Neural progenitor cell (in vitro differentiated cells): ENCODE measurements around the gene ENPP6.

Experiments
- CTCF ChIP-seq: fragments of 200-600 bp; sonication (generic); IDR thresholded peaks from 2 replicates; pipeline ENCODE4 v1.5.1; 2017; ENCODE audit warnings: antibody characterized with exemption, mild to moderate bottlenecking
- EZH2 ChIP-seq: fragments of 200-600 bp; sonication (generic); IDR thresholded peaks from 2 replicates; pipeline ENCODE4 v1.6.1; 2017; ENCODE audit warnings: antibody characterized with exemption, mild to moderate bottlenecking, moderate library complexity
- EZH2phosphoT487 ChIP-seq: fragments of 200-600 bp; sonication (generic); IDR thresholded peaks from 2 replicates; pipeline ENCODE4 v1.6.1; 2017; ENCODE audit warnings: antibody characterized with exemption

GRCh38 chr4:184091986-184092385 is 125.7 kb downstream of the ENPP6 start:
- TF ChIP-seq CTCF: no peak
- TF ChIP-seq EZH2: no peak
- TF ChIP-seq EZH2phosphoT487: no peak
